Natural killer cell (primary cell): ENCODE measurements around the gene AP1M1. TPM values are rescaled to one million over a fixed set of nuclear protein-coding genes. Genes with fewer than 3 reads are reported as not detected.

ENCODE experiments used
- ATAC-seq, 3 donors: fragments of 150-1000 bp in 2 of 3; fragments of 200-7000 bp in 1 of 3; cut with Tn5 transposase; 1 replicate in 1 of 3; 2 replicates in 2 of 3; pipeline ENCODE4 v1.10.0; 2021; ENCODE audit warnings: mild to moderate bottlenecking in 2 of 3, moderate library complexity in 2 of 3
- DNase-seq, 2 donors: peaks; one replicate each; pipeline versions ENCODE4 v3.0.0 to v3.0.0-alpha.2; 2013 to 2021; ENCODE audit warnings: mixed read lengths in 1 of 2
- H3K27ac ChIP-seq: one replicate; pipeline ENCODE4 v1.5.1; 2013; ENCODE audit warnings: mild to moderate bottlenecking, low read length
- H3K27me3 ChIP-seq: one replicate; pipeline ENCODE4 v1.6.1; 2013; ENCODE audit warnings: low read length; ENCODE audit not compliant: control insufficient read depth, insufficient read depth
- H3K36me3 ChIP-seq: one replicate; pipeline ENCODE4 v1.6.1; 2013; ENCODE audit warnings: low read length; ENCODE audit not compliant: control insufficient read depth, insufficient read depth
- H3K4me1 ChIP-seq: one replicate; pipeline ENCODE4 v1.6.1; 2013; ENCODE audit warnings: low read length; ENCODE audit not compliant: control insufficient read depth, insufficient read depth
- H3K4me3 ChIP-seq: one replicate; pipeline ENCODE4 v1.5.1; 2013; ENCODE audit warnings: low read length
- H3K9me3 ChIP-seq: one replicate; pipeline ENCODE4 v1.6.1; 2013; ENCODE audit warnings: low read length; ENCODE audit not compliant: control insufficient read depth, insufficient read depth
- H3K27ac Mint-ChIP-seq, 2 donors: one replicate each; pipeline ENCODE4 v1.8.0; 2022; ENCODE audit warnings: mild to moderate bottlenecking in 2 of 2, mixed read lengths in 2 of 2, moderate library complexity in 1 of 2
- H3K27me3 Mint-ChIP-seq, 2 donors: one replicate each; pipeline ENCODE4 v1.8.0; 2022; ENCODE audit warnings: low read depth in 2 of 2, mixed read lengths in 2 of 2
- H3K36me3 Mint-ChIP-seq: one replicate; pipeline ENCODE4 v1.8.0; 2022; ENCODE audit warnings: mixed read lengths
- H3K4me1 Mint-ChIP-seq, 2 donors: one replicate each; pipeline ENCODE4 v1.8.0; 2022; ENCODE audit warnings: mixed read lengths in 2 of 2
- H3K4me3 Mint-ChIP-seq: one replicate; pipeline ENCODE4 v1.8.0; 2022; ENCODE audit warnings: mild to moderate bottlenecking, moderate library complexity, mixed read lengths
- H3K9me3 Mint-ChIP-seq, 2 donors: one replicate each; pipeline ENCODE4 v1.8.0; 2022; ENCODE audit warnings: mixed read lengths in 2 of 2
- CTCF ChIP-seq: fragments of 200-600 bp; IDR thresholded peaks from one replicate; pipeline ENCODE4 v1.8.0; 2022; ENCODE audit warnings: antibody characterized with exemption
- WGBS: methylation state at CpG from one replicate; pipeline ENCODE4 v1.1.7; 2013; ENCODE audit warnings: missing lambda C conversion rate; ENCODE audit not compliant: insufficient coverage; 5-methylcytosine and 5-hydroxymethylcytosine counted together
- intact Hi-C: fragments of 100-400 bp; cut with micrococcal nuclease; formaldehyde crosslinking; loops from one replicate; pipeline ENCODE4 v1.14.2; 2022
- total RNA-seq, 4 donors: library from RNA; stranded (reverse); fragments of 120-200 nt in 1 of 4; gene quantifications; one replicate each; pipeline versions ENCODE4 v1.2.3 to v1.2.4, GENCODE V29; 2013 to 2022

Gene AP1M1
- total RNA-seq, 3 donors from 2014 or later (not counting 1 experiment from before 2014, with no cell fraction given): 99.0 to 124 (median 100) TPM

GRCh38 chr19:16265890-16266585 lies 68.3 kb downstream of the AP1M1 start:
- Histone ChIP-seq H3K27ac (peak overlapping the region; percentile 23), H3K4me1 (peaks cover 61% of the 10 kb centered on the region), H3K9me3 (no peaks in the 10 kb centered on the region), H3K4me3 (no peak overlapping the region), H3K27me3 (no peaks in the 10 kb centered on the region), H3K36me3 (no peaks in the 10 kb centered on the region)
- H3K9me3 Mint-ChIP-seq: no peaks in the 10 kb centered on the region
- peak overlapping the region; percentile 3 to 82 for H3K27ac Mint-ChIP-seq
- no peaks in the 10 kb centered on the region for H3K27me3 Mint-ChIP-seq
- H3K36me3 Mint-ChIP-seq: no peaks in the 10 kb centered on the region
- intact Hi-C loops: loop anchor here (10.0 kb wide), 1 partner anchor 49 kb away; no protein-coding TSS in a partner anchor
- ATAC-seq (no peak), DNase-seq (no peak)
- peak overlapping the region; percentile 11 for H3K4me3 Mint-ChIP-seq
- no peak for TF ChIP-seq CTCF
- 87% methylated on average over 13 of the region's 14 CpGs for WGBS
- H3K4me1 Mint-ChIP-seq: peaks cover 27 to 40% of the 10 kb centered on the region in 2 donors

- Histone ChIP-seq H3K9me3 (no peaks in the 10 kb centered on the region), H3K27ac (peak overlapping the region; percentile 23), H3K27me3 (no peaks in the 10 kb centered on the region), H3K4me3 (no peak overlapping the region), H3K4me1 (peaks cover 55% of the 10 kb centered on the region), H3K36me3 (no peaks in the 10 kb centered on the region)
- H3K4me3 Mint-ChIP-seq: peak overlapping the region; percentile 11
- 15% methylated on average over 14 of the region's 14 CpGs for WGBS
- TF ChIP-seq CTCF: no peak
- H3K36me3 Mint-ChIP-seq: no peaks in the 10 kb centered on the region
- H3K9me3 Mint-ChIP-seq: no peaks in the 10 kb centered on the region
- H3K4me1 Mint-ChIP-seq: peaks cover 22 to 34% of the 10 kb centered on the region in 2 donors
- H3K27me3 Mint-ChIP-seq: no peaks in the 10 kb centered on the region
- intact Hi-C loops: loop anchor here (10.0 kb wide), 1 partner anchor 48 kb away; no protein-coding TSS in a partner anchor
- peak; percentile 31 to 77 for DNase-seq
- peak; percentile 75 to 82 (median 81) for ATAC-seq
- peak overlapping the region; percentile 3 to 82 for H3K27ac Mint-ChIP-seq
Measured at GRCh38 chr19:16266586-16266942, 68.9 kb downstream of the AP1M1 start.

- H3K27ac Mint-ChIP-seq: no peak overlapping the region
- no peaks in the 10 kb centered on the region for H3K9me3 Mint-ChIP-seq
- peaks cover 33% of the 10 kb centered on the region for H3K4me1 ChIP-seq
- ATAC-seq: no peak
- H3K27ac ChIP-seq: no peak overlapping the region
- H3K36me3 ChIP-seq: no peaks in the 10 kb centered on the region
- H3K4me1 Mint-ChIP-seq: peaks cover 9 to 22% of the 10 kb centered on the region in 2 donors
- no peak overlapping the region for H3K4me3 Mint-ChIP-seq
- H3K36me3 Mint-ChIP-seq: no peaks in the 10 kb centered on the region
- no peak for TF ChIP-seq CTCF
- H3K9me3 ChIP-seq: no peaks in the 10 kb centered on the region
- no peaks in the 10 kb centered on the region for H3K27me3 ChIP-seq
- no peak overlapping the region for H3K4me3 ChIP-seq
- DNase-seq: peak in 1 of 2 donors; percentile 61
- no peaks in the 10 kb centered on the region for H3K27me3 Mint-ChIP-seq
- WGBS: 68% methylated on average over 16 of the region's 17 CpGs
- intact Hi-C loops: loop anchor here (10.0 kb wide), 1 partner anchor 46 kb away; no protein-coding TSS in a partner anchor
Measured at GRCh38 chr19:16268676-16269319, 71.1 kb downstream of the AP1M1 start.
